CMK (cell line): ENCODE results near the gene ATG3.
"Not testable (repeated sequence)": the region's sequence is repeated elsewhere in the genome, so short reads cannot be mapped to it uniquely, and the experiment has no call there.

Experiments used
- DNase-seq: peaks from one replicate; pipeline ENCODE4 v3.0.0-alpha.2; 2010; ENCODE audit warnings: low read depth

ATG3 gene

DNA sequence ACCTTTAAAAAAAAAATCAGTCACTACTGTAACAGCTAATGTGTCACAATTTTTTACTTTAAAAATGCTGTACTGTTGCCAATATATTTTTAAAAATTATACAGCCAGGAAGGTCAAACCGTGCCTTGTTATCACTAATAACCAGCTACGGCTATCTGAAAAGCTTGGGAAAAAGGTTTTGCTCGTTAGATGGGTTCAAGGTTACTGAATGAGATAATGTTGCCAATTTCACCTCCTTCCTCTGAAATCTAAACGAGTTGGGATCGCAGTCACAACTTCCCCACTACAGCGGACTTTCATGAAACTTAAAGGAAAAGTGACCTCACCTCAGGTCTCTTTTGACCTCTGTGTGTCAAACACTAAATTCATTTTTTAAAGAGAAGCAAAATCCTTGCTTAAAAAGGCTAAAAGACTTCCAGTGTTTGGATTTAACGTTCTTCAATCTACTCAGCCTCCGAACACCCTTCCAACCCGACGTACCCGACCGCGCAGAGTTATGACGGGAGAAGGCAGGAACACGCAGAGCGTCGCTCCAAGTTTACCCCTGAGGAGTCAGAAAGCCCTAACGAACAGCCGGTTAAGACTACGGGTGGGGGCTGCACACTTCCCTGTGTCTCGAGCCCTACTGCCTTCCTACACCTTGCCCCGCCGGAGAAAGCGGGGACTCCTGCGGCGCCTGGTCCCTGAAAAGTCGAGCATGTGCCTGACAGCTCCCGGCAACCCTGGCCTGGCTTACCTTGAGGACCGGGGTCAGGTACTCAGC lies 860 bp downstream of the ATG3 start:
- DNase-seq, result no peak

- DNase-seq, result no peak
These were observed 1.5 kb downstream of the ATG3 start for GRCh38 chr3:112560307-112560706.

GRCh38 chr3:112557976-112558375 lies 3.8 kb downstream of the ATG3 start:
- DNase-seq, result no peak

- DNase-seq, result no peak
These were observed 6.1 kb downstream of the ATG3 start for GRCh38 chr3:112555535-112556170.

DNA sequence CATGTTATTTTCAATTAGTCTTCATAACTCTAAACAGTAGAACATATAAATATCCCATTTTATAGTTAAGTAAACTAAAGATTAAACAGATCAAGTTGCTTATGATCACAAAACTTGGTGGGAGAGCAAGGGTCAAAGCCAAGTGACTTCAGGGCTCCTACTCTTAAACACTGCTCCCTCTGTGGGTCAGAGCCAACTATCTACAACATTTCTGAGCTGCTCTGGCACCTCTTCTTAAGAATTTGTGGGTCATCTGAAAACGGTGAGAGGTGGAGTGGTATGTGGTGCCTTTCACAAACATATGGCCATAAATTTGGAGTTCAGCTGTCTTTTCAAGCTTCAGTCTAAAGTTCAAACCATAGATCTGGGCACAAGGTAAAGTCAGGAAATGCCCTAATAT lies 10.9 kb downstream of the ATG3 start:
- DNase-seq, result no peak

GRCh38 chr3:112546216-112546759 lies 15.5 kb downstream of the ATG3 start:
- DNase-seq, result no peak

DNA sequence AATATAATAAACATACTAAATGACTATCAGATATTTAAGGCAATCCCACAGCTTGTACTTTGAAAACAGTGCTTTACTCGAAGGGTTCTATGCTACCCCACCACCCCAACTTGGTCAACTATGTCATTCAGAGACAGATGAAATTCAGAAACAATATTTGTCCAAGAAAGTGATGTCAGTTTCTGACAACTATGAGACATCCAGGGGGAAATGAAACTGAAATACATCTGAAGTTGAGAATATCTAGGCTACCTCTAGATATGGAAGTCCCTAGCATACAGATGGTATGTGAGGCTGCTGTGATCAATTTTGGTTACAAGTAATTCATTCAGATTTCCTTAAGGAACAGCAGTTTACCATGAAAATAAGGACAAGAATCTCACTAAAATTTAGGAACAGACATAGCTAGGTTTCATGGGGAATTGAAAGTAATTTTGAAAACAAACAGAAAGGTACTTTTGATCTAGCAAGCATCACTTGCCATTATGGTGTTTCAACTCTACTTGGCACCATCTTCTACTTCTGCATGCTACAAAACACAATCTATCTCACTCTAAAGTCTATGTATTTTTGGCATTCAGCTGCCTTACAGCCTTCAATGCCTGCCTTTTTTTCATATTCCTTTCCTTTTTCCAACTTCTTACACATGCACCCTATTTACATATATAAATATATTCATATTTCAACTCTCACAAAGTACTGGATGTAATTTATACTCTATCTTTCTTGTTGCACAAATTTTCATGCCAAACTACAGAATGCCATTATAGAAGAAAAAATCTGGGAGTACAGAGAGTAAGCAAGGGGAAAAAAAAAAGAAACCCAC lies 21.7 kb downstream of the ATG3 start:
- DNase-seq, result no peak

GRCh38 chr3:112531358-112531781 lies 30.4 kb downstream of the ATG3 start:
- DNase-seq, result no peak

- DNase-seq, result no peak
These were observed 31.2 kb downstream of the ATG3 start for GRCh38 chr3:112530573-112530972.

GRCh38 chr3:112524127-112524526 lies 37.6 kb downstream of the ATG3 start:
- DNase-seq, result not testable (repeated sequence)

GRCh38 chr3:112519424-112520001 lies 42.2 kb downstream of the ATG3 start:
- no peak for DNase-seq

GRCh38 chr3:112518970-112519369 lies 42.8 kb downstream of the ATG3 start:
- DNase-seq, result not testable (repeated sequence)

- DNase-seq, result no peak
These were observed 47.1 kb downstream of the ATG3 start for GRCh38 chr3:112514527-112515128.

DNA sequence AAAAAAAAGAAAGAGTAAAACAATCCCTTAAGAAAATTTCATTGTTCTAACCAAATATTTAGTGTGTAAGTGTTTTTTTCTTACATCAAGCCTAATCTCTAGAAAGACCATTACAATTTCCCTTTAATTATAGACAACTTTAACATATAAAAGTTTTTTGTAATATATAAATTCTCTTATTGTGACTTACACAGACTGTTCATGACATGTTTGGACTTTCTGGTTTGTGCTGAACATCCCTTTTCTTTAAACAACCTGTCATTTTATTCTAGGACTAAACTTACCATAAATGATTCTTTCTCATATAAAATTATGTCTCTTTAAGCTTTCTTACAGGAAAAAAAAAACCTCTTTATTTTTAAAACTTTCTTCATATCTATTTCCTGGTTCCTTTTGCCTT lies 49.4 kb downstream of the ATG3 start:
- DNase-seq, result no peak

DNA sequence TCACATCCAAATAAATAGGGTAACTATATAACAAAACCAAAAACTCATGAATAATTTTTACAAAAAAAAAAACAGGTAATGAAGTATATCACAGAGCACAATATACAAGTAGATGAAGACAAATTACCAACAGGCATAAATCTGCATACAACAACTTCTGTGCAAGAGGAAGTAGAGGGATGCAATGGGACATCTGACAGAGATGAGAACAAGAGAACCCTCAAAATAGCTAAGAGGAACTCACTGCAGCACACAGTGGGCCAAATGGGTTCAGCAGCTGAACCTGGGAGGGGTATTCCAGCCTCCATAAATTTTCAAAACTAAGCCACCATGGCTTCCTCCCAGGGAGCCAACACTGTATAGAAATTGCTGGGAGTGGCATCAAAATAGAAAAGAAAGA lies 52.9 kb downstream of the ATG3 start:
- no peak for DNase-seq

- DNase-seq, result no peak
These were observed 53.5 kb downstream of the ATG3 start for GRCh38 chr3:112508261-112508660.

DNA sequence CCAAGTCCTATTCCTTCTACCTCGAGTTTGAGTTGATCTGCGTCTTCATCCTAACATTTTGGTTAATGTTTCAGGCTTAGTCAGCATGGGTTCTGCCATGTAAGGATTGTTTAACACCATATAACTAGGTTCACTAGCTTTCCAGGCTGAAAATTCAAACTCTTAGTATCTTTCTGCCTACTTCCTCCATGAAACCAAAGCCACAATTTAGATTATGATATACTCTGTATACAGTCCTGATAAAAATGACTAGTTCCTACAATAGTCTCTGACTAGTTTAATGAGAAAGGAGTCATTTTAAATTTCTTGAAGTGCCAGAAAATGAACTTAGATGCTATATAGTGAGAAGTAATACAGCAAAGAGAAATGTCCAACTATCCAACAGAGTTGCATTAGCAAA lies 55.9 kb downstream of the ATG3 start:
- DNase-seq, result no peak

DNA sequence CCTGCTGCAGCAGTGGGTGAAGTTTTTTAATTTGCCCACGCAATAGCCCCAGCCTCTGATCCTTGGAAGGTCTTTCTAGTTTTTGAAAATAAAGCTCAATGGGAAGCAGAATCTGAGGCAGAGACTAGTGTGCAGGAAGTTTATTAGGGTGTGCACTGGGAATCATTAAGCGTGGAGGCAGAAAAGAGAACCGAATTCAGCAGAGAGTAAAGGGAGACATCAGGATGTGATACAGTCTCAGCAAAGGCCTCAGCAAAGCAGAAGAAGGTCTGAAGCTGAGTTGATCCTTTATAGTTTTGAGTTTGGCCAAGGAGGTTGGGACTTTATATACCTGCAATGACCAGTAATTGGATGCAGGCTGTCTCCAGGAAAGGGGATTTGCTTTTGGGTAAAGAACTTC lies 57.6 kb downstream of the ATG3 start:
- no peak for DNase-seq

GRCh38 chr3:112503304-112503972 lies 58.3 kb downstream of the ATG3 start:
- DNase-seq, result no peak

GRCh38 chr3:112500621-112501020 lies 61.1 kb downstream of the ATG3 start:
- DNase-seq, result no peak
